Measurements from ENCODE around the gene IL37. TPM values are rescaled to one million over a fixed set of nuclear protein-coding genes. Genes with fewer than 3 reads are reported as not detected.

IL37 gene
- total and polyA plus RNA-seq, 2 donors (not counting 1 experiment from before 2014, with no cell fraction given), result not detected

GRCh38 chr2:112938904-112939303 is 27.9 kb downstream of the IL37 start:
- Histone ChIP-seq H3K9me3 (ENCODE audit: control insufficient read depth, insufficient read depth, low read depth, low read length) (no peaks in the 10 kb centered on the region), H4K20me1 (ENCODE audit: control insufficient read depth, extremely low read depth, insufficient read depth, low read length) (no peaks in the 10 kb centered on the region), H2AFZ (ENCODE audit: low read length) (no peak overlapping the region), H3K36me3 (ENCODE audit: control insufficient read depth, insufficient read depth, low read length) (no peaks in the 10 kb centered on the region), H3K27ac (ENCODE audit: insufficient read depth, low read length) (no peak overlapping the region), H3K79me2 (ENCODE audit: control insufficient read depth, insufficient read depth, low read length) (no peaks in the 10 kb centered on the region), H3K4me2 (ENCODE audit: extremely low read depth, insufficient read depth, low read length) (no peak overlapping the region), H3K27me3 (ENCODE audit: control insufficient read depth, insufficient read depth, low read length) (no peaks in the 10 kb centered on the region), H3K4me1 (ENCODE audit: control insufficient read depth, extremely low read depth, insufficient read depth, low read length) (no peaks in the 10 kb centered on the region), H3K4me3 (replicated peaks in 1 of 4; ENCODE audit: control extremely low read depth in 1 of 4, insufficient read depth in 1 of 4, low read depth in 3 of 4, low read length in 4 of 4) (no peak overlapping the region), H3K9ac (ENCODE audit: insufficient read depth, low read length) (no peak overlapping the region)
- TF ChIP-seq CTCF (conservative IDR thresholded peaks at IDR 0.05 in 1 of 2, IDR thresholded peaks at IDR 0.05 in 1 of 2; ENCODE audit: low read depth in 1 of 2, low read length in 2 of 2) (no peak), EZH2 (IDR thresholded peaks at IDR 0.05; ENCODE audit: low read length, missing control alignments) (no peak)
- peak in 1 of 2 donors; percentile 70 for DNase-seq (ENCODE audit: low read depth in 2 of 2)

DNA sequence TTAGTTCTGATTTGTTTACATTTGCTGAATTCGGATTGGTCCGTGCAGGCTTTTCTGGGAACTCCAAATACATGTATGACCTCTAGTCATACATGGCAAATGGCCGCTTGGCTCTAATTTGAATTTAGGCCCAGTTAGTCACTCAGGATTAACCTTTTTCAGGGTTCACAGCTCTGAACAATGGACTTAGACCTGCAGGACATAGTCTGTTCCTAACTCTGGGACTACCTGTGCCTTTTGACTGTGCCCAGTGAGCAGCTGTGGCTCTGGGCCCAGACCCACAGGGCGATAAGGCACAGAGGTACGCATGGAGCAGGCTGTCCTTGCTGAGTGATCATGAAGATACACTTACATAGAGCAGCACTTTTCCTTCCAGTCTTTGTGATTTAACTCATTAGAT is 28.5 kb downstream of the IL37 start:
- no peaks in the 10 kb centered on the region for H4K20me1 ChIP-seq (ENCODE audit: control insufficient read depth, extremely low read depth, insufficient read depth, low read length)
- TF ChIP-seq EZH2 (IDR thresholded peaks at IDR 0.05; ENCODE audit: low read length, missing control alignments) (no peak), CTCF (conservative IDR thresholded peaks at IDR 0.05 in 1 of 2, IDR thresholded peaks at IDR 0.05 in 1 of 2; ENCODE audit: low read depth in 1 of 2, low read length in 2 of 2) (no peak)
- H3K27ac ChIP-seq (ENCODE audit: insufficient read depth, low read length), result no peak overlapping the region
- H3K9me3 ChIP-seq (ENCODE audit: control insufficient read depth, insufficient read depth, low read depth, low read length), result no peaks in the 10 kb centered on the region
- no peaks in the 10 kb centered on the region for H3K4me1 ChIP-seq (ENCODE audit: control insufficient read depth, extremely low read depth, insufficient read depth, low read length)
- H3K36me3 ChIP-seq (ENCODE audit: control insufficient read depth, insufficient read depth, low read length), result no peaks in the 10 kb centered on the region
- H3K79me2 ChIP-seq (ENCODE audit: control insufficient read depth, insufficient read depth, low read length), result no peaks in the 10 kb centered on the region
- H2AFZ ChIP-seq (ENCODE audit: low read length), result no peak overlapping the region
- DNase-seq (ENCODE audit: low read depth in 2 of 2), result no peak
- no peaks in the 10 kb centered on the region for H3K27me3 ChIP-seq (ENCODE audit: control insufficient read depth, insufficient read depth, low read length)
- no peak overlapping the region for H3K4me2 ChIP-seq (ENCODE audit: extremely low read depth, insufficient read depth, low read length)
- H3K4me3 ChIP-seq (replicated peaks in 1 of 4; ENCODE audit: control extremely low read depth in 1 of 4, insufficient read depth in 1 of 4, low read depth in 3 of 4, low read length in 4 of 4), result no peak overlapping the region
- no peak overlapping the region for H3K9ac ChIP-seq (ENCODE audit: insufficient read depth, low read length)

GRCh38 chr2:112940859-112941625 is 30.1 kb downstream of the IL37 start:
- no peaks in the 10 kb centered on the region for H3K4me1 ChIP-seq (ENCODE audit: control insufficient read depth, extremely low read depth, insufficient read depth, low read length)
- TF ChIP-seq EZH2 (IDR thresholded peaks at IDR 0.05; ENCODE audit: low read length, missing control alignments) (no peak), CTCF (conservative IDR thresholded peaks at IDR 0.05 in 1 of 2, IDR thresholded peaks at IDR 0.05 in 1 of 2; ENCODE audit: low read depth in 1 of 2, low read length in 2 of 2) (no peak)
- H3K27me3 ChIP-seq (ENCODE audit: control insufficient read depth, insufficient read depth, low read length), result no peaks in the 10 kb centered on the region
- no peaks in the 10 kb centered on the region for H3K36me3 ChIP-seq (ENCODE audit: control insufficient read depth, insufficient read depth, low read length)
- DNase-seq (ENCODE audit: low read depth in 2 of 2), result no peak
- H3K79me2 ChIP-seq (ENCODE audit: control insufficient read depth, insufficient read depth, low read length), result no peaks in the 10 kb centered on the region
- H3K4me2 ChIP-seq (ENCODE audit: extremely low read depth, insufficient read depth, low read length), result no peak overlapping the region
- no peak overlapping the region for H3K9ac ChIP-seq (ENCODE audit: insufficient read depth, low read length)
- H4K20me1 ChIP-seq (ENCODE audit: control insufficient read depth, extremely low read depth, insufficient read depth, low read length), result no peaks in the 10 kb centered on the region
- H3K9me3 ChIP-seq (ENCODE audit: control insufficient read depth, insufficient read depth, low read depth, low read length), result no peaks in the 10 kb centered on the region
- no peak overlapping the region for H3K27ac ChIP-seq (ENCODE audit: insufficient read depth, low read length)
- no peak overlapping the region for H2AFZ ChIP-seq (ENCODE audit: low read length)
- H3K4me3 ChIP-seq (replicated peaks in 1 of 4; ENCODE audit: control extremely low read depth in 1 of 4, insufficient read depth in 1 of 4, low read depth in 3 of 4, low read length in 4 of 4), result no peak overlapping the region

All from fibroblast of lung (primary cell).